Activated CD8-positive, alpha-beta T cell treated with anti-CD3 and anti-CD28 coated beads for 36 hours (primary cell): ENCODE measurements around the gene GIGYF2. TPM values are rescaled to one million over a fixed set of nuclear protein-coding genes. Genes with fewer than 3 reads are reported as not detected.

Experiments
- ATAC-seq: fragments of 200-7000 bp; cut with Tn5 transposase; one replicate; pipeline ENCODE4 v1.10.0; 2021; ENCODE audit warnings: mild to moderate bottlenecking, moderate library complexity
- CTCF ChIA-PET: fragments of 350-600 bp; sonication (Branson Sonifier 250); formaldehyde crosslinking; loops from one replicate; lab custom pipeline; 2021; ENCODE audit warnings: antibody characterized with exemption; lab: Charles Lee
- POLR2A ChIA-PET: fragments of 350-600 bp; sonication (Branson Sonifier 250); formaldehyde crosslinking; loops from one replicate; lab custom pipeline; 2021; ENCODE audit warnings: antibody characterized with exemption; lab: Charles Lee
- DNase-seq: peaks from one replicate; pipeline ENCODE4 v3.0.0-alpha.2; 2020
- H3K27ac Mint-ChIP-seq: one replicate; pipeline ENCODE4 v1.8.0; 2021; ENCODE audit warnings: mild to moderate bottlenecking, mixed read lengths
- H3K27me3 Mint-ChIP-seq: one replicate; pipeline ENCODE4 v1.8.0; 2021; ENCODE audit warnings: mixed read lengths
- H3K36me3 Mint-ChIP-seq: one replicate; pipeline ENCODE4 v1.8.0; 2021; ENCODE audit warnings: low read depth, mixed read lengths
- H3K4me1 Mint-ChIP-seq: one replicate; pipeline ENCODE4 v1.8.0; 2021; ENCODE audit warnings: low read depth, mixed read lengths
- H3K4me3 Mint-ChIP-seq: one replicate; pipeline ENCODE4 v1.8.0; 2021; ENCODE audit warnings: mild to moderate bottlenecking, moderate library complexity, mixed read lengths
- H3K9me3 Mint-ChIP-seq: one replicate; pipeline ENCODE4 v1.8.0; 2021; ENCODE audit warnings: mixed read lengths
- intact Hi-C: fragments of 100-400 bp; cut with micrococcal nuclease; formaldehyde crosslinking; loops from one replicate; pipeline ENCODE4 v1.10.0; 2022
- total RNA-seq, 2 experiments: library from RNA; stranded (reverse); gene quantifications; one replicate each; pipeline ENCODE4 v1.2.3, GENCODE V29; 2021
- TF ChIP-seq, protein P1 (sequence below): fragments of 200-600 bp; IDR thresholded peaks from one replicate; pipeline ENCODE4 v1.8.0; 2022; ENCODE audit warnings: antibody characterized with exemption, mild to moderate bottlenecking

GIGYF2 gene
- total RNA-seq, 2 experiments from 2014 or later: 49.7 to 52.5 TPM

DNA sequence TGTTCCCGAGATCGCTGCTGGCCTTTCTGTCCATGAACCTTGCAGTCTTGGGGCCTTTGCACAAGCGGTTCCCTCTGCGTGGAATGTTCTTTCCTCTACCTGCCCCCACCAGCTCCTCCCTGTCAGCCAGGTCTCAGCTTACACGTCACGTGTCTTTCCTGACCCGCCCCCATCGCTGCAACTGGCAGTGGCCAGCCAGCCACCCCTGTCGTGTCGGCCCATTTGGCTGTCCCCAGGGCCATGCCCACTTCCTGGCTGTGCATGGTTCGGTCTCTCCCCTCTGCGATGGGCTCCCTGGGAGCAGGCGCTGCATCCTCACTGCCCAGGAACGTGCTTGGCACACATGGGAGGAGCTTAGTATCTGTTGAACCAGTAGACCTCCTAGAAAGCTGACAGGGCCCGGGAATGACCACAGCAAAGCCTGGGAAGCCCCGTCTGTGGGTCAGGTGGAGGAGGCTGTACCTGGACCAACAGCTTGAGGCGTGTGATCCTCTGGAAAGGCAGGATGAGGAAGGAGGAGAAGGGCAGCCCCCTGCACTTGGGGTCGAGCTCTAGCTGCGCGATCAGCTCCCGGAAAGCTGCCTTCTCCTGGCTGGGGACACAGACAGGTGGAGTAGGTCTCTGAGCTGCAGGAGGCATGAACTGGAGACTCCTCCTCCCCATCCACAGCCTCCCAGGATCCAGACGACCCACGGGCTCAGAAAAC lies 193.9 kb downstream of the GIGYF2 start:
- no peaks in the 10 kb centered on the region for H3K36me3 Mint-ChIP-seq
- ChIA-PET POLR2A (no interaction called here), CTCF (interaction anchor here (1.0 kb wide), 1 partner anchor 162 kb away, joined by 3 read pairs; no protein-coding TSS in a partner anchor)
- H3K4me3 Mint-ChIP-seq: no peak overlapping the region
- intact Hi-C loops: no loop called here
- peaks cover under 1% of the 10 kb centered on the region for H3K4me1 Mint-ChIP-seq
- TF ChIP-seq, protein P1, sequence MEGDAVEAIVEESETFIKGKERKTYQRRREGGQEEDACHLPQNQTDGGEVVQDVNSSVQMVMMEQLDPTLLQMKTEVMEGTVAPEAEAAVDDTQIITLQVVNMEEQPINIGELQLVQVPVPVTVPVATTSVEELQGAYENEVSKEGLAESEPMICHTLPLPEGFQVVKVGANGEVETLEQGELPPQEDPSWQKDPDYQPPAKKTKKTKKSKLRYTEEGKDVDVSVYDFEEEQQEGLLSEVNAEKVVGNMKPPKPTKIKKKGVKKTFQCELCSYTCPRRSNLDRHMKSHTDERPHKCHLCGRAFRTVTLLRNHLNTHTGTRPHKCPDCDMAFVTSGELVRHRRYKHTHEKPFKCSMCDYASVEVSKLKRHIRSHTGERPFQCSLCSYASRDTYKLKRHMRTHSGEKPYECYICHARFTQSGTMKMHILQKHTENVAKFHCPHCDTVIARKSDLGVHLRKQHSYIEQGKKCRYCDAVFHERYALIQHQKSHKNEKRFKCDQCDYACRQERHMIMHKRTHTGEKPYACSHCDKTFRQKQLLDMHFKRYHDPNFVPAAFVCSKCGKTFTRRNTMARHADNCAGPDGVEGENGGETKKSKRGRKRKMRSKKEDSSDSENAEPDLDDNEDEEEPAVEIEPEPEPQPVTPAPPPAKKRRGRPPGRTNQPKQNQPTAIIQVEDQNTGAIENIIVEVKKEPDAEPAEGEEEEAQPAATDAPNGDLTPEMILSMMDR: no peak
- H3K27ac Mint-ChIP-seq: no peak overlapping the region
- H3K27me3 Mint-ChIP-seq: peaks cover 11% of the 10 kb centered on the region
- ATAC-seq (no peak), DNase-seq (no peak)
- no peaks in the 10 kb centered on the region for H3K9me3 Mint-ChIP-seq

DNA sequence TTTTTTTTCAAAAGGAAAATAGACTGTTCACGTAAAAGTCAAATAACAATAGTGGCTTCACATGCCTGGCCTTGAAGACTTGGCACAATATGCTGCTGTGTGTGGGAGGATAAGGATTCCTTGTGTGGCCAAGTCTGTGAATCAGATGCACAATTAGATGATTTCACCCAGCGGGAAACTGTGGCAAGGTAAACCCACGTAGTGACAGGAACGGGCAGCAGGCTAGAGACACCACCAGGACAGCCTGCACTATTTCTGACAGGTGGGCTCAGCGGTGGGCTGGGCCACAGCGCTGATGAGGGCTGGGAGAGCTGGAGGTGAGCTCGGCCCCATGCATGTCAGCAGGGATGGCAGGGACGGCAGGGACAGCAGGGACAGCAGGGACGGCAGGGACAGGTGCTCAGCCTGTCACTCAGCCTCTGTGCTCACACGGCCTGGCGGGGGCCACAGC lies 194.5 kb downstream of the GIGYF2 start:
- ChIA-PET POLR2A (no interaction called here), CTCF (no interaction called here)
- ATAC-seq: no peak
- TF ChIP-seq, protein P1: no peak
- no peak overlapping the region for H3K27ac Mint-ChIP-seq
- no peak for DNase-seq
- intact Hi-C loops: no loop called here
- no peak overlapping the region for H3K4me3 Mint-ChIP-seq
- H3K27me3 Mint-ChIP-seq: peaks cover 11% of the 10 kb centered on the region
- H3K9me3 Mint-ChIP-seq: no peaks in the 10 kb centered on the region
- H3K4me1 Mint-ChIP-seq: peaks cover 3% of the 10 kb centered on the region
- H3K36me3 Mint-ChIP-seq: no peaks in the 10 kb centered on the region

DNA sequence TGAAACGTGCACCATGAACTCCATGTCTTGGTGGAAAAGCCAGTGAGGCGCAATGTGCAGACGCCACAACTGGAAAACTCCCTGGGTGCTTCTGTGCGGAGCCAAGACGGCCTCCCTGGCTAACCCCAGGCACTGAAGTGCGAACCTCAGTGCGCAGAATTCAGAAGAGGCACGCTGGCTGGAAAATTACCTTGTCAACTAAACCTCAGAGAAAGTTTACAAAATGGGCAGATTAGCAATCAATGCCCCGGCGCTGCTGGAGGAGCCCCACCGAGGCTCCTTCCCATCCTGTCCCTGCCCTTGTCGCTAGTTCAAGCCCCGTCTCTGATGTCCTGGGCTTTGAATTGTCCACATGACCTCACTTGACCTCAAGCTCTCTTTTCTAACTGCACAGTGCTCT lies 195.1 kb downstream of the GIGYF2 start:
- H3K4me1 Mint-ChIP-seq: peaks cover 4% of the 10 kb centered on the region
- DNase-seq (no peak), ATAC-seq (no peak)
- H3K36me3 Mint-ChIP-seq: no peaks in the 10 kb centered on the region
- intact Hi-C loops: no loop called here
- H3K9me3 Mint-ChIP-seq: no peaks in the 10 kb centered on the region
- H3K27me3 Mint-ChIP-seq: peaks cover 11% of the 10 kb centered on the region
- TF ChIP-seq, protein P1: no peak
- H3K4me3 Mint-ChIP-seq: no peak overlapping the region
- CTCF ChIA-PET: no interaction called here
- POLR2A ChIA-PET: no interaction called here
- H3K27ac Mint-ChIP-seq: no peak overlapping the region

DNA sequence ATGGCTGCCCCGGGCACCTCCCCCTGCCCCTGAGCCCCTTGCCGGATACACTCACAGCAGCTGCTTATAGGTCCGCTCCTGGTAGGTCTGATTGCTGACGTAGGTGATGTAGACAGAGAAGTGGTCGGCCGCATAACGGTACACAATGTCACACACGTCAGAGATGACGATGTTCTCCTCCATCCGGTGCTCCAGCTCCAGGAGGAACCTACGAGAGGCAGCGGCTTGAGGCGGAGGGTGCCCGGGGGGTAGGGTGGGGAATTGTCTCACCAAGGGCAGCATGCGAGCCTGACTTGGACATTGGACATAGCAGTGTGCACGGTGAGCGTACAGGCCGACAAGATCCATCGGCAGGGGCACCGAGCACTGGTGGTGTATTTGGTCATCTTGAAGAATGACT lies 195.7 kb downstream of the GIGYF2 start:
- no peak for DNase-seq
- TF ChIP-seq, protein P1: no peak
- H3K4me3 Mint-ChIP-seq: no peak overlapping the region
- H3K27ac Mint-ChIP-seq: no peak overlapping the region
- H3K27me3 Mint-ChIP-seq: peaks cover 11% of the 10 kb centered on the region
- CTCF ChIA-PET: no interaction called here
- intact Hi-C loops: no loop called here
- POLR2A ChIA-PET: interaction anchor here (0.6 kb wide), 1 partner anchor 397 kb away, joined by 3 read pairs; no protein-coding TSS in a partner anchor
- no peak for ATAC-seq
- no peaks in the 10 kb centered on the region for H3K9me3 Mint-ChIP-seq
- H3K36me3 Mint-ChIP-seq: no peaks in the 10 kb centered on the region
- peaks cover 6% of the 10 kb centered on the region for H3K4me1 Mint-ChIP-seq

GRCh38 chr2:232893834-232894233 lies 196.7 kb downstream of the GIGYF2 start:
- no peak for DNase-seq
- no peaks in the 10 kb centered on the region for H3K36me3 Mint-ChIP-seq
- POLR2A ChIA-PET: no interaction called here
- CTCF ChIA-PET: no interaction called here
- no peaks in the 10 kb centered on the region for H3K9me3 Mint-ChIP-seq
- no peak overlapping the region for H3K4me3 Mint-ChIP-seq
- no peak overlapping the region for H3K27ac Mint-ChIP-seq
- peaks cover 11% of the 10 kb centered on the region for H3K27me3 Mint-ChIP-seq
- TF ChIP-seq, protein P1: no peak
- intact Hi-C loops: no loop called here
- peaks cover 6% of the 10 kb centered on the region for H3K4me1 Mint-ChIP-seq
- ATAC-seq: no peak
